NCI-H1048 (cell line): ENCODE measurements around the gene RIPOR3.
"Not testable (repeated sequence)": the region's sequence is repeated elsewhere in the genome, so short reads cannot be mapped to it uniquely, and the experiment has no call there.

Source experiments
- DNase-seq: peaks from one replicate; lab custom pipeline; 2025; lab: John Stamatoyannopoulos, UW

The RIPOR3 gene

GRCh38 chr20:50724851-50725723 lies 33.7 kb upstream of the RIPOR3 start:
- no peak for DNase-seq

GRCh38 chr20:50724112-50724725 lies 32.9 kb upstream of the RIPOR3 start:
- DNase-seq, result no peak

GRCh38 chr20:50723672-50724071 lies 32.3 kb upstream of the RIPOR3 start:
- no peak for DNase-seq

- no peak for DNase-seq
Measured at GRCh38 chr20:50722424-50723155, 31.2 kb upstream of the RIPOR3 start.

- DNase-seq, result no peak
Measured at GRCh38 chr20:50721881-50722281, 30.5 kb upstream of the RIPOR3 start.

GRCh38 chr20:50720582-50720981 lies 29.2 kb upstream of the RIPOR3 start:
- no peak for DNase-seq

- no peak for DNase-seq
Measured at GRCh38 chr20:50720026-50720425, 28.7 kb upstream of the RIPOR3 start.

GRCh38 chr20:50719328-50719727 lies 28.0 kb upstream of the RIPOR3 start:
- no peak for DNase-seq

- no peak for DNase-seq
Measured at GRCh38 chr20:50717974-50718761, 26.8 kb upstream of the RIPOR3 start.

- DNase-seq, result no peak
Measured at GRCh38 chr20:50717312-50717711, 26.0 kb upstream of the RIPOR3 start.

GRCh38 chr20:50716518-50716917 lies 25.2 kb upstream of the RIPOR3 start:
- no peak for DNase-seq

GRCh38 chr20:50715694-50716093 lies 24.4 kb upstream of the RIPOR3 start:
- DNase-seq, result no peak

GRCh38 chr20:50714426-50714825 lies 23.1 kb upstream of the RIPOR3 start:
- not testable (repeated sequence) for DNase-seq

- no peak for DNase-seq
Measured at GRCh38 chr20:50713657-50714101, 22.3 kb upstream of the RIPOR3 start.

GRCh38 chr20:50712771-50713656 lies 21.7 kb upstream of the RIPOR3 start:
- DNase-seq, result no peak

- no peak for DNase-seq
Measured at GRCh38 chr20:50711113-50711825, 19.9 kb upstream of the RIPOR3 start.

GRCh38 chr20:50710492-50711063 lies 19.2 kb upstream of the RIPOR3 start:
- no peak for DNase-seq

GRCh38 chr20:50709636-50709973 lies 18.3 kb upstream of the RIPOR3 start:
- no peak for DNase-seq

- DNase-seq, result no peak
Measured at GRCh38 chr20:50708845-50709635, 17.7 kb upstream of the RIPOR3 start.
